PFSK-1 (cell line): Measurements from ENCODE around the gene PBX3.
A peak's percentile ranks its signal among the peaks of the same experiment; 100 is the strongest.

Experiments used
- FOXP2 ChIP-seq: optimal IDR thresholded peaks from 2 replicates; pipeline ENCODE3; 2011; ENCODE audit warnings: borderline replicate concordance, control low read depth, inconsistent platforms; ENCODE audit not compliant: insufficient read depth; ENCODE audit errors: extremely low read length, extremely low read depth
- POLR2AphosphoS5 ChIP-seq: IDR thresholded peaks from 2 replicates; pipeline ENCODE4 v1.6.1; 2012; ENCODE audit warnings: low read depth, mild to moderate bottlenecking, control low read depth, low read length, moderate library complexity
- REST ChIP-seq, 2 experiments: IDR thresholded peaks; 2 replicates each; pipeline versions ENCODE4 v1.6.1 to v1.8.0; 2011 to 2012; ENCODE audit warnings: low read depth in 2 of 2, low read length in 2 of 2, control low read depth in 1 of 2, inconsistent platforms in 1 of 2, mild to moderate bottlenecking in 1 of 2, moderate library complexity in 1 of 2; ENCODE audit not compliant: insufficient read depth in 1 of 2
- SIN3A ChIP-seq: IDR thresholded peaks from 2 replicates; pipeline ENCODE4 v1.6.1; 2012; ENCODE audit warnings: mild to moderate bottlenecking, low read length, moderate library complexity, borderline replicate concordance; ENCODE audit not compliant: insufficient read depth
- TAF1 ChIP-seq: IDR thresholded peaks from 2 replicates; pipeline ENCODE4 v1.6.1; 2012; ENCODE audit warnings: low read length, control low read depth, borderline replicate concordance; ENCODE audit not compliant: insufficient read depth

PBX3 gene

GRCh38 chr9:125878164-125878631 is 131.0 kb downstream of the PBX3 start:
- TF ChIP-seq SIN3A, result 0 out of 2 replicates have a peak, but pooled peaks have one; percentile 57
- TF ChIP-seq POLR2AphosphoS5, result no peak

- TF ChIP-seq FOXP2 (no peak), TAF1 (no peak), POLR2AphosphoS5 (no peak), SIN3A (no peak), REST (IDR thresholded peaks at IDR 0.05; ENCODE audit: insufficient read depth in 1 of 2, low read depth in 2 of 2, low read length in 2 of 2) (no peak)
Observed at GRCh38 chr9:125881042-125881441, 133.9 kb downstream of the PBX3 start.

- TF ChIP-seq POLR2AphosphoS5, result no peak
- TF ChIP-seq SIN3A, result no peak
- no peak for TF ChIP-seq TAF1
- TF ChIP-seq FOXP2, result no peak
- TF ChIP-seq REST (IDR thresholded peaks at IDR 0.05; ENCODE audit: insufficient read depth in 1 of 2, low read depth in 2 of 2, low read length in 2 of 2), result no peak
Observed at GRCh38 chr9:125883565-125884217, 136.5 kb downstream of the PBX3 start.

- TF ChIP-seq FOXP2 (no peak), POLR2AphosphoS5 (no peak), REST (IDR thresholded peaks at IDR 0.05; ENCODE audit: insufficient read depth in 1 of 2, low read depth in 2 of 2, low read length in 2 of 2) (no peak), TAF1 (no peak), SIN3A (no peak)
Observed at GRCh38 chr9:125884218-125884595, 137.0 kb downstream of the PBX3 start.

GRCh38 chr9:125885405-125886034 is 138.3 kb downstream of the PBX3 start:
- TF ChIP-seq SIN3A (no peak), FOXP2 (no peak), TAF1 (no peak), REST (IDR thresholded peaks at IDR 0.05; ENCODE audit: insufficient read depth in 1 of 2, low read depth in 2 of 2, low read length in 2 of 2) (no peak), POLR2AphosphoS5 (no peak)
